Measurements from ENCODE around the gene SNX25. TPM values are rescaled to one million over a fixed set of nuclear protein-coding genes. Genes with fewer than 3 reads are reported as not detected.

SNX25 gene
- polyA plus RNA-seq, 1 donor (not counting 4 experiments of a cell fraction or from before 2014, with no cell fraction given) = 5.0 TPM

DNA sequence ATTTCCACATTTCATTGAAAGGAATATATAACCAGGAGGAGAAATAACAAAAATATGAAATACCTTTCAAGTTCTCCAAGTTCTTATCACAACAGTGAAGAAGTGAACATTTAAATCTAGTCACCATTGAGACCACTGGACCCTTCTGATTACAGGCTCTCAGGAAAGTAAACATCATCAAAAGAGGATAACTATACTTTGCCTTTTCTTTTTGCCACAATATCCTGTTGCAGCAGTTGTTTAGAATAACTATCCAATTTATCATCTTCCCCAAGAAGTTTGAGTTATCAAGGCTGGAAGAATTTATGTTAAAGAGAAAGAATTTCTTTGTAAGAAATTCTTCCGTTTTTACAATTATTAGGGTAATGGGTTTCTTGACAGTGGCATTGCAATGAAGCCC, 182.8 kb downstream of the SNX25 start:
- no peak overlapping the region for H3K4me3 ChIP-seq (ENCODE audit: control insufficient read depth in 2 of 3, extremely low read depth in 1 of 3, insufficient read depth in 2 of 3, low read depth in 1 of 3, low read length in 3 of 3)
- dilution Hi-C loops (cut with MboI; ENCODE audit: extremely low pct_ligation_motif_present, low sequenced_read_pairs) = no loop called here
- H3K36me3 ChIP-seq (ENCODE audit: control insufficient read depth in 2 of 2, extremely low read depth in 1 of 2, insufficient read depth in 2 of 2, low read length in 2 of 2) = no peaks in the 10 kb centered on the region
- H3K9ac ChIP-seq (ENCODE audit: control insufficient read depth, extremely low read depth, insufficient read depth, low read length) = no peak overlapping the region
- no peaks in the 10 kb centered on the region for H3K9me3 ChIP-seq (ENCODE audit: control insufficient read depth, low read depth, low read length)
- H2AFZ ChIP-seq (ENCODE audit: control insufficient read depth, low read length) = no peak overlapping the region
- DNase-seq (ENCODE audit: low read depth, low spot score) (no peak), FAIRE-seq (no peak)
- peaks cover 15% of the 10 kb centered on the region for H3K4me1 ChIP-seq (ENCODE audit: control insufficient read depth, extremely low read depth, insufficient read depth, low read length)
- no peaks in the 10 kb centered on the region for H4K20me1 ChIP-seq (ENCODE audit: control insufficient read depth, extremely low read depth, insufficient read depth, low read length)
- no peak overlapping the region for H3K27ac ChIP-seq (ENCODE audit: control insufficient read depth, insufficient read depth, low read length)
- TF ChIP-seq EZH2 (IDR thresholded peaks at IDR 0.05; ENCODE audit: low read length) = no peak
- TF ChIP-seq, protein P1, sequence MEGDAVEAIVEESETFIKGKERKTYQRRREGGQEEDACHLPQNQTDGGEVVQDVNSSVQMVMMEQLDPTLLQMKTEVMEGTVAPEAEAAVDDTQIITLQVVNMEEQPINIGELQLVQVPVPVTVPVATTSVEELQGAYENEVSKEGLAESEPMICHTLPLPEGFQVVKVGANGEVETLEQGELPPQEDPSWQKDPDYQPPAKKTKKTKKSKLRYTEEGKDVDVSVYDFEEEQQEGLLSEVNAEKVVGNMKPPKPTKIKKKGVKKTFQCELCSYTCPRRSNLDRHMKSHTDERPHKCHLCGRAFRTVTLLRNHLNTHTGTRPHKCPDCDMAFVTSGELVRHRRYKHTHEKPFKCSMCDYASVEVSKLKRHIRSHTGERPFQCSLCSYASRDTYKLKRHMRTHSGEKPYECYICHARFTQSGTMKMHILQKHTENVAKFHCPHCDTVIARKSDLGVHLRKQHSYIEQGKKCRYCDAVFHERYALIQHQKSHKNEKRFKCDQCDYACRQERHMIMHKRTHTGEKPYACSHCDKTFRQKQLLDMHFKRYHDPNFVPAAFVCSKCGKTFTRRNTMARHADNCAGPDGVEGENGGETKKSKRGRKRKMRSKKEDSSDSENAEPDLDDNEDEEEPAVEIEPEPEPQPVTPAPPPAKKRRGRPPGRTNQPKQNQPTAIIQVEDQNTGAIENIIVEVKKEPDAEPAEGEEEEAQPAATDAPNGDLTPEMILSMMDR (optimal IDR thresholded peaks at IDR 0.05 in 1 of 3, IDR thresholded peaks at IDR 0.05 in 1 of 3, conservative IDR thresholded peaks at IDR 0.05 in 1 of 3; ENCODE audit: extremely low read depth in 1 of 3, insufficient read depth in 2 of 3, low read length in 3 of 3) = no peak
- H3K9me1 ChIP-seq (ENCODE audit: control insufficient read depth, extremely low read depth, insufficient read depth, low read length) = no peaks in the 10 kb centered on the region
- H3K79me2 ChIP-seq (ENCODE audit: control insufficient read depth, insufficient read depth, low read length) = no peaks in the 10 kb centered on the region
- H3K4me2 ChIP-seq (ENCODE audit: control insufficient read depth, extremely low read depth, insufficient read depth, low read depth, low read length) = no peak overlapping the region
- no peaks in the 10 kb centered on the region for H3K27me3 ChIP-seq (ENCODE audit: control insufficient read depth, extremely low read depth, insufficient read depth, low read length)

DNA sequence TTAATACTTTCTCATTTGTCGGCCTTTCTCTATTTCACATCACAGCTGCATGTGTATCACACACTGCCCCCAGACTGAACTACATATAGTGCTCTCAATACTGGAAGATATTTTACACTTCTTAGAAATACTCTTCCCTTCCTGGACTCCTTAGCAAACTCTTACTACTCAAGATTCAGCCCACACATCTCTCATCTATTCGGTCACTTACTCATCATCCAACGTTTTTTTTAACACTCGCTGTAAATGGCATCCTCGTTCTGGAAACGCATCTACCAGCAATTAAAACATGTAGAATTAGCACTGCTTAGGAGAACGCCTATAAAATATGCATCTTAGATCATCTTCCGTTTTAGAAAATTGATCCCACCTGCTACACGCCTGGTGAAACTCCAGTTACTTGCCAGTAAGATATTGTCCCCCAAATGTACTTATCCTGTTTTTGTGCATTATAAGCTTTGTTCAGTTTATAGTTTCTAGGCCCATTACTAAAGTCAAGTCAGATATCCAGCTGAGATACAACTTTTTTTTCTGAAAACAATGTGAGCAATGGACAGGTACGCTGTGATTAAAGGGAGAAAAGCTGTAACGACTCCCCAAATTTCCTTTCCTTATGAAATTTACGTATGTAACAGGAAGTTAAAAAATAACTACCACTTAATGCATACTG, 185.3 kb downstream of the SNX25 start:
- Histone ChIP-seq H3K27ac (ENCODE audit: control insufficient read depth, insufficient read depth, low read length) (peak overlapping the region; percentile 93), H3K27me3 (ENCODE audit: control insufficient read depth, extremely low read depth, insufficient read depth, low read length) (no peaks in the 10 kb centered on the region), H3K9me1 (ENCODE audit: control insufficient read depth, extremely low read depth, insufficient read depth, low read length) (no peaks in the 10 kb centered on the region), H3K79me2 (ENCODE audit: control insufficient read depth, insufficient read depth, low read length) (no peaks in the 10 kb centered on the region), H3K4me2 (ENCODE audit: control insufficient read depth, extremely low read depth, insufficient read depth, low read depth, low read length) (peak overlapping the region; percentile 87), H2AFZ (ENCODE audit: control insufficient read depth, low read length) (peak overlapping the region; percentile 41), H3K4me3 (ENCODE audit: control insufficient read depth in 2 of 3, extremely low read depth in 1 of 3, insufficient read depth in 2 of 3, low read depth in 1 of 3, low read length in 3 of 3) (peak overlapping the region; percentile 61 to 87 (median 80)), H3K36me3 (ENCODE audit: control insufficient read depth in 2 of 2, extremely low read depth in 1 of 2, insufficient read depth in 2 of 2, low read length in 2 of 2) (no peaks in the 10 kb centered on the region), H3K9me3 (ENCODE audit: control insufficient read depth, low read depth, low read length) (no peaks in the 10 kb centered on the region), H4K20me1 (ENCODE audit: control insufficient read depth, extremely low read depth, insufficient read depth, low read length) (no peaks in the 10 kb centered on the region), H3K9ac (ENCODE audit: control insufficient read depth, extremely low read depth, insufficient read depth, low read length) (peak overlapping the region; percentile 91), H3K4me1 (ENCODE audit: control insufficient read depth, extremely low read depth, insufficient read depth, low read length) (peaks cover 19% of the 10 kb centered on the region)
- no peak for DNase-seq (ENCODE audit: low read depth, low spot score)
- TF ChIP-seq, protein P1 (optimal IDR thresholded peaks at IDR 0.05 in 1 of 3, IDR thresholded peaks at IDR 0.05 in 1 of 3, conservative IDR thresholded peaks at IDR 0.05 in 1 of 3; ENCODE audit: extremely low read depth in 1 of 3, insufficient read depth in 2 of 3, low read length in 3 of 3) = no peak
- TF ChIP-seq EZH2 (IDR thresholded peaks at IDR 0.05; ENCODE audit: low read length) = no peak
- dilution Hi-C loops (cut with MboI; ENCODE audit: extremely low pct_ligation_motif_present, low sequenced_read_pairs) = no loop called here
- FAIRE-seq = peak; percentile 39
